ENCODE measurements around the gene TRPM5. TPM values are rescaled to one million over a fixed set of nuclear protein-coding genes. Genes with fewer than 3 reads are reported as not detected.

TRPM5 gene
- total RNA-seq, 4 donors from 2014 or later = not detected

DNA sequence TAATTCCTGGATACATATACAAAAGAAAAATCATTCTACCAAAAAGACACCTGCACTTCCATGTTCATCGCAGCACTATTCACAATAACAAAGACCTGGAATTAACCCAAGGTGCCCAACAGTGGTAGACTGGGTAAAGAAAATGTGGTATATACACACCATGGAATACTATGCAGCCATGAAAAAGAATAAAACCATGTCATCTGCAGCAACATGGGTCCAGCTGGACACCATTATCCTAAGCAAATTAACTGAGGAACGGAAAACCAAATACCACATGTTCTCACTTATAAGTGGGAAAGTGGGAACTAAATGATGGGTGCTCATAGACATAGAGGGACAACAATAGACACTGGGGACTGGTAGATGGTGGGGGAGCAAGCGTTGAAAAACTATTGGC is 4.5 kb downstream of the TRPM5 start:
- Histone ChIP-seq H3K9me3 (no peaks in the 10 kb centered on the region), H3K4me1 (peaks cover 2 to 10% (median 3%) of the 10 kb centered on the region in 3 donors), H3K27me3 (peaks cover 0 to 76% (median 0%) of the 10 kb centered on the region in 4 donors), H3K36me3 (no peaks in the 10 kb centered on the region), H3K27ac (no peak overlapping the region), H3K4me3 (no peak overlapping the region)
- intact Hi-C loops (cut with DNase I) = no loop called here
- TF ChIP-seq CTCF (IDR thresholded peaks at IDR 0.05) (no peak), POLR2A (IDR thresholded peaks at IDR 0.05) (no peak)
- 83 to 89% methylated on average over 3 of the region's 3 CpGs for WGBS, 2 donors
- DNase-seq = no peak

DNA sequence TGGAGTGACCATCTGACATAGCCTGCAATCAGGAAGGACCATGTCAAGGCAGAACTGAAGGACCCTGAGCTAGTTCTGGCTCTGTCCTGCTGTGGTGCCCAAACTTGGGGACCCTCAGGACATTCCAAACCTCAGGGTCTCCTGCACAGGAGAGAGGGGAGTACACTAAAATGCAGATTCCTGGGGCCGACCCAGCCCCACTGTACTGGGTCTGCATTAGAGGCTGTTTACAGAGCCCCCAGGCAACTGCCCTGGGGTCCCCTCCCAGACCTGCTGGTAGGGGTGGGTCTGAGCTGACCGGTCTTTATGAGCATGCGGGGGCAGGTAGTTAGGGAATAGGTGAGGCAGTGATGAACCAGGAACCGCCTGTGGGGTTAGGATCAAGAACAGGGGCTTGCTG is 6.8 kb downstream of the TRPM5 start:
- Histone ChIP-seq H3K4me1 (no peaks in the 10 kb centered on the region), H3K27me3 (peaks cover 0 to 59% (median 0%) of the 10 kb centered on the region in 4 donors), H3K36me3 (no peaks in the 10 kb centered on the region), H3K9me3 (no peaks in the 10 kb centered on the region), H3K27ac (no peak overlapping the region), H3K4me3 (no peak overlapping the region)
- intact Hi-C loops (cut with DNase I) = no loop called here
- DNase-seq = no peak
- 71 to 87% methylated on average over 2 to 4 of the region's 4 CpGs for WGBS, 2 donors
- TF ChIP-seq POLR2A (IDR thresholded peaks at IDR 0.05) = no peak
- TF ChIP-seq CTCF (IDR thresholded peaks at IDR 0.05) = no peak

DNA sequence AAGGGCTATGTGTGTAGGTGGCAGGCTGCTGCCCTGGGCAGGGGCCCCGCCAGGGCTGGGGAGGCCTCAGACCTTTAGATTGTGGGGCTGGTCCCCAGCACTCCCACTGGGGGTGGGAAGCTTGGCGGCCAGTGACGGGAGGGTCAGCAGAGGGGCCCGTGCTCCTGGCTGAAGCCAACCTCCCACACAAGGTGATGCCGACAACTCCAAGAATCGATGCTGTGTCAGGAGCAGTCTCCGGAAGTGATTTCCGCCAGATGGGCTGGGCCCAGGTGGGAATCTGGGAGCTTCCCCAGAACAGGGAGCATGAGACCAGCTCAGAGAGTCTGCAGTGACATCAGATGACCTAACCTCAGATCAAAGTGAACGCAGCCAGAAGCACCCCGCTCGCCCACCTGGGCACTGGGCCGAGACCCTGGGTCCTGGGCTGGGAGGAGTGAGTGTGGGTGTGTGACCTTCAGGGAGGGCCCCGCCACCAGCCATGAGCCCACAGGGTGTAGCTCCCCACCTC is 7.7 kb downstream of the TRPM5 start:
- TF ChIP-seq CTCF (IDR thresholded peaks at IDR 0.05) = no peak
- TF ChIP-seq POLR2A (IDR thresholded peaks at IDR 0.05) = no peak
- Histone ChIP-seq H3K4me3 (no peak overlapping the region), H3K4me1 (no peaks in the 10 kb centered on the region), H3K36me3 (no peaks in the 10 kb centered on the region), H3K9me3 (no peaks in the 10 kb centered on the region), H3K27ac (no peak overlapping the region), H3K27me3 (peaks cover 0 to 54% (median 0%) of the 10 kb centered on the region in 4 donors)
- DNase-seq = no peak
- intact Hi-C loops (cut with DNase I) = no loop called here
- 68% methylated on average over 5 of the region's 13 CpGs; no CpG with 5 or more reads in 1 of the 2 donors for WGBS, 2 donors

DNA sequence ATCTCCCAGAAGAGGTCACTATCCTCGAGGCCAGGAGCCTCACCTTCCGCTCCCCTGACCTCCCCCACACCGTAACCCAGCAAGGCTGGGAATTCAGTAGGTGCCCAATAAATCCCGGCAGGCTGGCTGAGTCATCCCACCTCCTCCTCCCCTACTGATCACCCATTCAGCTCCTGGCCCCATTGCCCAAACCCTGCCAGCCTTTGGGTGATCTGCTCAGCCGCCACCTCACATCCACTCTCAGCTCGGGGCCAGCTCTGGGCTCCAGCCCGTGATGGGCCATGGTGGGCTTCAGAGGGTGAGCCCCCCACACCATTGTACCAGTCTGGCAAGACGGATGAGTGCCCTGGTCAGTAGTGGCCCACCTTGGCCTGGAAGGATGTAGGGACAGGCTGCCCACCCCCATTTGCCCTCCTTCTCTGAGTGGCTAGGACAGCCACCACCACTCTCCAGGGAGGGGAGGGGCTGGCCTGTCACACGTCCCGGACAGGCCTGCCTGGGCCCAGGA is 8.2 kb downstream of the TRPM5 start:
- Histone ChIP-seq H3K27me3 (peaks cover 0 to 49% (median 0%) of the 10 kb centered on the region in 4 donors), H3K9me3 (no peaks in the 10 kb centered on the region), H3K4me3 (no peak overlapping the region), H3K27ac (no peak overlapping the region), H3K36me3 (no peaks in the 10 kb centered on the region), H3K4me1 (no peaks in the 10 kb centered on the region)
- WGBS, 2 donors = 65 to 80% methylated on average over 4 of the region's 10 CpGs
- TF ChIP-seq CTCF (IDR thresholded peaks at IDR 0.05) = no peak
- no peak for TF ChIP-seq POLR2A (IDR thresholded peaks at IDR 0.05)
- intact Hi-C loops (cut with DNase I) = no loop called here
- DNase-seq = no peak

GRCh38 chr11:2435288-2436012 is 8.9 kb downstream of the TRPM5 start:
- H3K27me3 ChIP-seq = peaks cover 0 to 43% (median 0%) of the 10 kb centered on the region in 4 donors
- 86 to 87% methylated on average over 12 of the region's 12 CpGs for WGBS, 2 donors
- no peaks in the 10 kb centered on the region for H3K4me1 ChIP-seq
- H3K27ac ChIP-seq = no peak overlapping the region
- no peaks in the 10 kb centered on the region for H3K9me3 ChIP-seq
- TF ChIP-seq POLR2A (IDR thresholded peaks at IDR 0.05) (no peak), CTCF (IDR thresholded peaks at IDR 0.05) (no peak)
- no peak overlapping the region for H3K4me3 ChIP-seq
- no peaks in the 10 kb centered on the region for H3K36me3 ChIP-seq
- intact Hi-C loops (cut with DNase I) = no loop called here
- no peak for DNase-seq

Data from esophagus squamous epithelium (tissue), 5 donors.